Thyroid gland (tissue), 4 donors: ENCODE measurements around the gene ELMO1.

Experiments
- CTCF ChIP-seq, 6 experiments: fragments of 200-600 bp in 3 of 6; fragments of 450-650 bp in 3 of 6; sonication (generic) in 3 of 6; IDR thresholded peaks; one replicate each; pipeline ENCODE4 v1.5.1; 2016 to 2019; ENCODE audit warnings: antibody characterized with exemption in 6 of 6, mild to moderate bottlenecking in 2 of 6, inconsistent platforms in 1 of 6, moderate library complexity in 1 of 6
- POLR2A ChIP-seq, 2 donors: fragments of 450-650 bp; IDR thresholded peaks; one replicate each; pipeline ENCODE4 v1.6.1; 2017; ENCODE audit warnings: antibody characterized with exemption in 2 of 2, mild to moderate bottlenecking in 2 of 2, moderate library complexity in 1 of 2

- TF ChIP-seq CTCF (IDR thresholded peaks at IDR 0.05) (no peak), POLR2A (IDR thresholded peaks at IDR 0.05) (no peak)
Observed at GRCh38 chr7:37297546-37297945, 151.1 kb downstream of the ELMO1 start.
